NK-92 treated with Interleukin-12 subunit alpha and Interleukin-12 subunit beta, amount 100 ng/mL, for 24 hours (cell line): Measurements from ENCODE around the gene SDK2.

Experiments
- DNase-seq: peaks from one replicate; lab custom pipeline; 2025; lab: John Stamatoyannopoulos, UW

SDK2 gene

GRCh38 chr17:73586921-73587602 lies 57.2 kb downstream of the SDK2 start:
- DNase-seq: no peak

- DNase-seq: no peak
Measured at GRCh38 chr17:73586275-73586832, 57.9 kb downstream of the SDK2 start.

- DNase-seq: no peak
Measured at GRCh38 chr17:73585583-73585982, 58.7 kb downstream of the SDK2 start.

GRCh38 chr17:73584987-73585386 lies 59.3 kb downstream of the SDK2 start:
- no peak for DNase-seq

GRCh38 chr17:73584049-73584448 lies 60.2 kb downstream of the SDK2 start:
- DNase-seq: no peak

GRCh38 chr17:73582821-73583220 lies 61.4 kb downstream of the SDK2 start:
- DNase-seq: no peak

GRCh38 chr17:73582359-73582758 lies 61.9 kb downstream of the SDK2 start:
- DNase-seq: no peak

- DNase-seq: no peak
Measured at GRCh38 chr17:73581379-73581778, 62.9 kb downstream of the SDK2 start.

- DNase-seq: no peak
Measured at GRCh38 chr17:73580073-73580710, 64.1 kb downstream of the SDK2 start.

GRCh38 chr17:73576556-73577098 lies 67.6 kb downstream of the SDK2 start:
- DNase-seq: no peak

- no peak for DNase-seq
Measured at GRCh38 chr17:73575470-73576221, 68.6 kb downstream of the SDK2 start.

GRCh38 chr17:73571511-73572130 lies 72.6 kb downstream of the SDK2 start:
- no peak for DNase-seq

- no peak for DNase-seq
Measured at GRCh38 chr17:73569762-73570319, 74.4 kb downstream of the SDK2 start.

- DNase-seq: no peak
Measured at GRCh38 chr17:73568934-73569333, 75.3 kb downstream of the SDK2 start.

- DNase-seq: peak; percentile 16
Measured at GRCh38 chr17:73566905-73567782, 77.1 kb downstream of the SDK2 start.

- DNase-seq: no peak
Measured at GRCh38 chr17:73564843-73565242, 79.4 kb downstream of the SDK2 start.

GRCh38 chr17:73562896-73563295 lies 81.3 kb downstream of the SDK2 start:
- DNase-seq: no peak

GRCh38 chr17:73561111-73561510 lies 83.1 kb downstream of the SDK2 start:
- no peak for DNase-seq

- no peak for DNase-seq
Measured at GRCh38 chr17:73560661-73561060, 83.6 kb downstream of the SDK2 start.

GRCh38 chr17:73559532-73559931 lies 84.7 kb downstream of the SDK2 start:
- DNase-seq: no peak
